Upper lobe of left lung (tissue), 4 donors: ENCODE measurements around the gene ICA1L.

ENCODE experiments used
- CTCF ChIP-seq, 6 experiments: fragments of 450-650 bp in 4 of 6; fragments of 200-600 bp in 2 of 6; sonication (generic) in 2 of 6; IDR thresholded peaks; one replicate each; pipeline ENCODE4 v1.5.1; 2016 to 2019; ENCODE audit warnings: antibody characterized with exemption in 6 of 6
- EP300 ChIP-seq, 4 donors: sonication (generic); formaldehyde crosslinking; IDR thresholded peaks; one replicate each; pipeline ENCODE4 v1.5.1; 2017; ENCODE audit warnings: antibody characterized with exemption in 4 of 4, control low read depth in 2 of 4
- POLR2A ChIP-seq, 4 donors: fragments of 450-650 bp; IDR thresholded peaks; one replicate each; pipeline ENCODE4 v1.5.1; 2016 to 2017; ENCODE audit warnings: antibody characterized with exemption in 4 of 4, mild to moderate bottlenecking in 2 of 4
- POLR2AphosphoS5 ChIP-seq, 2 donors: sonication (generic); formaldehyde crosslinking; IDR thresholded peaks; one replicate each; pipeline ENCODE4 v1.5.1; 2017; ENCODE audit warnings: antibody characterized with exemption in 2 of 2

GRCh38 chr2:202780514-202781021 lies 91.0 kb downstream of the ICA1L start:
- TF ChIP-seq CTCF (IDR thresholded peaks at IDR 0.05) (no peak), POLR2A (IDR thresholded peaks at IDR 0.05) (no peak), EP300 (IDR thresholded peaks at IDR 0.05) (no peak), POLR2AphosphoS5 (IDR thresholded peaks at IDR 0.05) (no peak)
